Right renal cortex interstitium (tissue), 3 donors: ENCODE results near the gene NSD1. TPM values are rescaled to one million over a fixed set of nuclear protein-coding genes. Genes with fewer than 3 reads are reported as not detected.
"Not testable (repeated sequence)": the region's sequence is repeated elsewhere in the genome, so short reads cannot be mapped to it uniquely, and the experiment has no call there.

Experiments used
- DNase-seq, 3 donors: peaks; one replicate each; pipeline ENCODE4 v3.0.0-alpha.2; 2013; ENCODE audit warnings: low read depth in 3 of 3, low spot score in 2 of 3
- polyA plus RNA-seq, 3 donors: library from polyadenylated mRNA; unstranded; fragments of 120-200 nt; gene quantifications; one replicate each; pipeline ENCODE4 v1.2.1, GENCODE V29; 2013; ENCODE audit not compliant: insufficient read length in 3 of 3

Gene NSD1
- polyA plus RNA-seq, 3 donors: 58.4 to 63.3 (median 59.7) TPM

DNA sequence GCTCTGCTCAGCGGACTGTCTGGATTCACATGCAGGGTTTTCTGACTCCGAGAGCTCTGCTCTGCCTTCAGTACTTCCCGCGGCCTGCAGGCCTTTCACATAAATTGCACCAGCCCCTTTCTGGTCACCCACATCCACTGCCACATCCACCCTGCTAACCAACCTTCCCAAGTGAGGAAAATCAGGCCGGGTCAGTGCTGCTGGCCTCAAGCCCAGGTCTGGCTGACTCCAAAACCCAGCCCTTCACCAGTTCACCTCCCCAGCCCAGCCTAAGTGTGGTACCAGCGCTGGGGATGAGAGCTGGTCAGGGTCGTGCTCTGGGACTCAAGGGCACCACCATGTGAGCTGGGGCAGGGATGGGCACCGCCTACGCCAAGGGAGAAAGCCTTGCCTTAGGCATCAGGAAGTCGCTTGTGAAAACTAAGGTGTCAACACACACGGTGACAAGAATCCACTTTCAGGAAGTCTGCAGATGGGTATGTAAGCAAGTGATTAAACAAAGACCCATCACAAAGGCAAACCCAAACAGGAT, 205.6 kb downstream of the NSD1 start:
- no peak for DNase-seq

DNA sequence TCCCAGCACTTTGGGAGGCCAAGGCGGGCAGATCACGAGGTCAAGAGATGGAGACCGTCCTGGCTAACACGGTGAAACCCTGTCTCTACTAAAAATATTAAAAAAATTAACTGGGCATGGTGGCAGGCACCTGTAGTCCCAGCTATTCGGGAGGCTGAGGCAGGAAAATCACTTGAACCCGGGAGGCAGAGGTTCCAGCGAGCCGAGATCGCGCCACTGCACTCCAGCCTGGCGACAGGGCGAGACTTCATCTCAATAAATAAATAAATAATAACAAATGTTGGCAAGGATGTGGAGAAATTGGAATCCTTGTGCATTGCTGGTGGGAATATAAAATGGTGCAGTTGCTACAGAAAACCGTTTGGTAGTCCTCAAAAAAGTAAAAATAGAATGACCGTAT, 209.4 kb downstream of the NSD1 start:
- not testable (repeated sequence) for DNase-seq

DNA sequence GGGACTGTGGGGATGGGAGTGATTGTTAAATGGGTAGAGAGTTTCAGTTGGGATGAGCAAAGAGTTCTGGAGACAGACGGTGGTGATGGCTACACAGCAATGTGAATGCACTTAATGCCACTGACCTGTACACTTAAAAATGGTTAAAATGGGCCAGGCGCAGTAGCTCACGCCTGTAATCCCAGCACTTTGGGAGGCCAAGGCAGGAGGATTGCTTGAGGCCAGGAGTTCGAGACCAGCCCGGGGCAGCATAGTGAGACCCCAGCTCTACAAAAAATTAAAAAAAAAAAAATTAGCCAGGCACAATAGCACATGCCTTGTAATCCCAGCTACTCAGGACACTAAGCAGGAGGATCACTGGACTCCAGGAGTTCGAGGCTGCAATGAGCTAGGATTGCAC, 210.2 kb downstream of the NSD1 start:
- no peak for DNase-seq

DNA sequence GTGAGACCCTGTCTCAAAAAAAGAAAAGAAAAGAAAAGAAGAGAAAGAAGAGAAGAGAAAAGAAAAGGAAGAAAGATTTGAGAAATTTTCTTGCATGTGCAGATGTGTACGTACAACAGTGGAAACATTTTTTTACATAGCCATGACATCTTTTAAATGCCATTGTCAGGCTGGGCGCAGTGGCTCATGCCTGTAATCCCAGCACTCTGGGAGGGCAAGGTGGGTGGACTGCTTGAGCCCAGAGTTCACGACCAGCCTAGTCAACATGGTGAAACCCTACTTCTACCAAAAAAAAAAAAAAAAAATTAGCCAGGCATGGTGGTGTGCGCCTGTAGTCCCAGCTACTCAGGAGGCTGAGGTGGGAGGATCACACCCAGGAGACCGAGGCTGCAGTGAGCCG, 211.3 kb downstream of the NSD1 start:
- DNase-seq: no peak

DNA sequence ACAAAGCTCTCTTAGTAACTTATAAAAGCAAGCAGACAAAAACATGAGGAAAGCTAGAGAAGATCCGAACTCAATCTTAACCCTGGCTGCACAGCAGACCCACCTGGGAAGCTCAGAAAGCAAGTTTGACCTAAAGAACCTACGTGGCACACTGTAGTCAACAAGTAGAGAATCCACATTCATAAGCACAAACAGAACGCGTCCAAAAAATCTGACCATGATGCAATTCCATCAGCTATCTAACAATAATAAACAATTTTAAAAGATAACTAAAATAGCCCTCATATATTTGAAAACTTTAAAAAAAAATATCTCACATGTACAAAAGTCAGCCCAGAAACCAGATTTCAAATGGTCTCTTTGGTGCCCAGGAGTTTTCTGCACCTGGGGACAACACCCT, 213.2 kb downstream of the NSD1 start:
- DNase-seq: no peak

DNA sequence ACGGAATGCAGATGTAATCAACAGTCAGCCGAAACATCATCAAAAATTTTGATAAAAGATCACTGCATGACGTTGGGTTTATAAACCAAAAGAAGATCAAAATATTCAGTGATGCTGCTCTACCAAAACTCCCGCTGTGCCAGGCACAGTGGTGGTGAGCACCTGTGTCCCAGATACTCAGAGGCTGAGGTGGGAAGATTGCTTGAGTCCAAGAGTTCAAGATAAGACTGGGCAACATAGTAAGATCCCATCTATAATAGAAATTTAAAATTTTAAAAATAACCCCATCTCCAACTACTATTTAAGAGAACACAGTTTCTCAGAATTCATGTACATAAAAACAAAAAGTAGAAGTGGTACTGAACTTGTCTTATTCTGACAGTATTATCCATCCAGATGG, 214.1 kb downstream of the NSD1 start:
- no peak for DNase-seq

DNA sequence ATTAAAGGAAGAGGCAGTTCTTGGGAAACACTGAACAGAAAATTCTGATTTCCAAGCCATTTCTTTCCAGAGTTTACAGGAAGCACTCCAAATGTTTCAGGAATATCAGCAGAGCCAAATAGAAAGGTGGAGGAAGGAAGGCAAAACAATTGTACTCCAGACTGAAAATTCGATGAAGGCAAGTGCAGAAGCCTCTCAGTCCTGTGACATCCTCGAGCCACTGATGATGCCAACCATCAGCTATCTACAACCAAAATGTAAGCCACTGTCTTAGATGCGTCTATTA, 215.7 kb downstream of the NSD1 start:
- DNase-seq: no peak

DNA sequence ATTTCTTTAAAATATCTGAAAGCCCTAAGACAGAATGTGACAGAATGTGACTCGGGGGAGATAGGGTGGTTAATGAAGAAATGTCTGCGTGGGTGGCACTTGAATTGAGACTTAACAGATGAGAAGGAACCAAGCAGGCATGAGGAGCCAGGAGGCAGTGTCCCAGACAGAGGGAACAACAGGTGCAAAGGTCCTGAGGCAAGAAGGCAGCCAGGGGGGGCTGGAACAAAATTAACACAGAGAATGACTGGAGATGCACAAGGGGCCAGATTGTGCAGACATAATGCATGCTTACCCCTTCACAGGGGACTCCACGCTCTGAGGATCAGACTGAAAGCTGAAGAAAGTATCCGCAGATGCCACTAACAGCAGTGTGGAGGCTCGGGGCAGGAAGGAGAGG, 216.2 kb downstream of the NSD1 start:
- no peak for DNase-seq

Other genes starting within 250 kb of the NSD1 start
- under 1 TPM; 0.38 to 0.72 (median 0.62) TPM for gene HK3, start 234.4 kb upstream of the NSD1 start, polyA plus RNA-seq
- 10 to 100 TPM; 41.4 to 52.1 (median 49.2) TPM for gene UIMC1, start 127.0 kb upstream of the NSD1 start, polyA plus RNA-seq
- gene ZNF346, start 111.1 kb upstream of the NSD1 start, polyA plus RNA-seq: 10 to 100 TPM; 21.3 to 22.6 (median 21.3) TPM
- gene FGFR4, start 46.9 kb upstream of the NSD1 start, polyA plus RNA-seq: 10 to 100 TPM; 48.7 to 56.4 (median 50.1) TPM
- gene RAB24, start 169.9 kb downstream of the NSD1 start, polyA plus RNA-seq: 10 to 100 TPM; 22.9 to 30.9 (median 25.7) TPM
- gene PRELID1, start 170.0 kb downstream of the NSD1 start, polyA plus RNA-seq: 100 to 1,000 TPM; 105 to 139 (median 112) TPM
- 10 to 100 TPM in 2 of 3 donors, 1 to 10 TPM in 1; 9.8 to 11.4 (median 10.5) TPM for gene MXD3, start 178.1 kb downstream of the NSD1 start, polyA plus RNA-seq
- gene LMAN2, start 217.9 kb downstream of the NSD1 start, polyA plus RNA-seq: 100 to 1,000 TPM; 128 to 136 (median 131) TPM
- 10 to 100 TPM; 10.5 to 15.8 (median 11.8) TPM for gene RGS14, start 224.2 kb downstream of the NSD1 start, polyA plus RNA-seq